Measurements from ENCODE around the gene MIS18A. TPM values are rescaled to one million over a fixed set of nuclear protein-coding genes. Genes with fewer than 3 reads are reported as not detected.

The MIS18A gene
- total RNA-seq, 3 donors from 2014 or later, result 6.6 to 16.3 (median 6.9) TPM

- DNase-seq (no peak), ATAC-seq (no peak)
- TF ChIP-seq CTCF (IDR thresholded peaks at IDR 0.05), result no peak
- Histone ChIP-seq H3K4me1 (ENCODE audit: low read depth) (no peaks in the 10 kb centered on the region), H3K4me3 (no peak overlapping the region), H3K36me3 (ENCODE audit: low read depth) (no peaks in the 10 kb centered on the region), H3K9me3 (no peaks in the 10 kb centered on the region)
- intact Hi-C loops (cut with DNase I, micrococcal nuclease), result no loop called here
Measured at GRCh38 chr21:32240851-32241687, 37.8 kb downstream of the MIS18A start.

- TF ChIP-seq CTCF (IDR thresholded peaks at IDR 0.05), result no peak
- H3K4me1 ChIP-seq (ENCODE audit: low read depth), result no peaks in the 10 kb centered on the region
- DNase-seq, result no peak
- intact Hi-C loops (cut with DNase I, micrococcal nuclease), result no loop called here
- ATAC-seq, result no peak
- H3K36me3 ChIP-seq (ENCODE audit: low read depth), result no peaks in the 10 kb centered on the region
- no peak overlapping the region for H3K4me3 ChIP-seq
- H3K9me3 ChIP-seq, result no peaks in the 10 kb centered on the region
Measured at GRCh38 chr21:32239551-32239950, 39.3 kb downstream of the MIS18A start.

GRCh38 chr21:32238063-32238462 is 40.8 kb downstream of the MIS18A start:
- no peaks in the 10 kb centered on the region for H3K9me3 ChIP-seq
- DNase-seq (no peak), ATAC-seq (no peak)
- no peaks in the 10 kb centered on the region for H3K36me3 ChIP-seq (ENCODE audit: low read depth)
- no peak overlapping the region for H3K4me3 ChIP-seq
- H3K4me1 ChIP-seq (ENCODE audit: low read depth), result no peaks in the 10 kb centered on the region
- no peak for TF ChIP-seq CTCF (IDR thresholded peaks at IDR 0.05)
- intact Hi-C loops (cut with DNase I, micrococcal nuclease), result no loop called here

- Histone ChIP-seq H3K36me3 (ENCODE audit: low read depth) (no peaks in the 10 kb centered on the region), H3K4me1 (ENCODE audit: low read depth) (no peaks in the 10 kb centered on the region), H3K4me3 (no peak overlapping the region), H3K9me3 (no peaks in the 10 kb centered on the region)
- ATAC-seq (no peak), DNase-seq (no peak)
- intact Hi-C loops (cut with DNase I, micrococcal nuclease), result no loop called here
- no peak for TF ChIP-seq CTCF (IDR thresholded peaks at IDR 0.05)
Measured at GRCh38 chr21:32237021-32237420, 41.8 kb downstream of the MIS18A start.

- intact Hi-C loops (cut with DNase I, micrococcal nuclease), result no loop called here
- no peak for TF ChIP-seq CTCF (IDR thresholded peaks at IDR 0.05)
- no peaks in the 10 kb centered on the region for H3K9me3 ChIP-seq
- H3K4me1 ChIP-seq (ENCODE audit: low read depth), result no peaks in the 10 kb centered on the region
- DNase-seq, result no peak
- no peak overlapping the region for H3K4me3 ChIP-seq
- ATAC-seq, result no peak
- no peaks in the 10 kb centered on the region for H3K36me3 ChIP-seq (ENCODE audit: low read depth)
Measured at GRCh38 chr21:32233722-32234301, 45.0 kb downstream of the MIS18A start.
